HCT116 (cell line): ENCODE results near the gene RHOBTB1. TPM values are rescaled to one million over a fixed set of nuclear protein-coding genes. Genes with fewer than 3 reads are reported as not detected.

Experiments used
- ATAC-seq: fragments of 200-7000 bp; cut with Tn5 transposase; 2 replicates; pipeline ENCODE4 v1.9.1; 2020; ENCODE audit warnings: mild to moderate bottlenecking, moderate library complexity
- BruUV-seq: library from RNA; stranded (reverse); fragments of 400-500 nt; replicated peaks from 2 replicates; lab custom pipeline; 2021; lab: Mats Ljungman, UMichigan
- CTCF ChIA-PET: fragments of 300-600 bp; sonication (Branson Sonifier 250); formaldehyde crosslinking; loops from one replicate; lab custom pipeline; 2021; ENCODE audit warnings: antibody characterized with exemption; lab: Charles Lee
- POLR2A ChIA-PET: fragments of 300-600, 350-600 bp; sonication (Branson Sonifier 250); formaldehyde crosslinking; loops from one replicate; lab custom pipeline; 2021; ENCODE audit warnings: antibody characterized with exemption; lab: Charles Lee
- RAD21 ChIA-PET, 2 experiments: fragments of 300-600 bp; sonication (Branson Sonifier 250); formaldehyde crosslinking; loops; one replicate each; lab custom pipeline; 2023; ENCODE audit warnings: low total read pairs in 2 of 2; ENCODE audit not compliant: uncharacterized antibody in 2 of 2, unreplicated experiment in 2 of 2, low non-redundant PET in 1 of 2; lab: Charles Lee
- DNase-seq: peaks from one replicate; pipeline ENCODE4 v3.0.0-alpha.2; 2010; ENCODE audit warnings: low read depth, low spot score
- H2AFZ ChIP-seq: fragments of 200-600 bp; shearing (Covaris generic), sonication (generic); 2 replicates; pipeline ENCODE4 v1.6.1; 2017; ENCODE audit warnings: low read depth, mixed run types, mixed read lengths, antibody characterized with exemption, low read length; ENCODE audit not compliant: poor library complexity, severe bottlenecking
- H3K27ac ChIP-seq: 2 replicates; pipeline ENCODE4 v1.5.1; 2012; ENCODE audit warnings: low read depth, low read length
- H3K27me3 ChIP-seq: fragments of 200-600 bp; sonication (generic); 2 replicates; pipeline ENCODE4 v1.6.1; 2016; ENCODE audit warnings: mixed run types, low read length, mixed read lengths; ENCODE audit not compliant: insufficient read depth
- H3K36me3 ChIP-seq, 2 experiments: fragments of 200-500 bp in 1 of 2; fragments of 200-600 bp in 1 of 2; sonication (Bioruptor generic) in 1 of 2; sonication (generic) in 1 of 2; 2 replicates each; pipeline versions ENCODE4 v1.5.1 to v1.6.1; 2014 to 2016; ENCODE audit warnings: low read length in 2 of 2, inconsistent platforms in 1 of 2, mixed read lengths in 1 of 2, mixed run types in 1 of 2; ENCODE audit not compliant: insufficient read depth in 2 of 2, control insufficient read depth in 1 of 2
- H3K4me1 ChIP-seq, 2 experiments: fragments of 200-600 bp in 1 of 2; sonication (generic) in 1 of 2; 2 replicates each; pipeline versions ENCODE4 v1.5.1 to v1.6.1; 2012 to 2017; ENCODE audit warnings: low read length in 2 of 2, inconsistent platforms in 1 of 2, mild to moderate bottlenecking in 1 of 2, mixed read lengths in 1 of 2, mixed run types in 1 of 2, moderate library complexity in 1 of 2; ENCODE audit not compliant: insufficient read depth in 2 of 2, control insufficient read depth in 1 of 2
- H3K4me2 ChIP-seq: fragments of 200-600 bp; sonication (generic); 2 replicates; pipeline ENCODE4 v1.6.1; 2017; ENCODE audit warnings: mixed run types, low read length, mixed read lengths
- H3K4me3 ChIP-seq, 2 experiments: fragments of 200-600 bp in 1 of 2; sonication (generic) in 1 of 2; replicated peaks in 1 of 2; 2 replicates each; pipeline ENCODE4 v1.5.1; 2011 to 2016; ENCODE audit warnings: low read length in 2 of 2, control low read depth in 1 of 2, low read depth in 1 of 2, mild to moderate bottlenecking in 1 of 2, mixed read lengths in 1 of 2, mixed run types in 1 of 2
- H3K79me2 ChIP-seq: fragments of 200-600 bp; sonication (generic); 2 replicates; pipeline ENCODE4 v1.6.1; 2017; ENCODE audit warnings: mild to moderate bottlenecking, mixed run types, low read length, moderate library complexity, mixed read lengths; ENCODE audit not compliant: insufficient read depth
- H3K9ac ChIP-seq: fragments of 200-600 bp; sonication (generic); 2 replicates; pipeline ENCODE4 v1.6.1; 2016; ENCODE audit warnings: low read length, mixed read lengths
- H3K9me2 ChIP-seq: fragments of 200-600 bp; sonication (generic), shearing (Covaris generic); 2 replicates; pipeline ENCODE4 v1.6.1; 2017; ENCODE audit warnings: mixed run types, mild to moderate bottlenecking, moderate library complexity; ENCODE audit not compliant: insufficient read depth
- H3K9me3 ChIP-seq, 2 experiments: fragments of 200-500 bp in 1 of 2; fragments of 200-600 bp in 1 of 2; sonication (Bioruptor generic) in 1 of 2; sonication (generic) in 1 of 2; 2 replicates each; pipeline ENCODE4 v1.6.1; 2014 to 2017; ENCODE audit warnings: low read length in 2 of 2, mixed read lengths in 2 of 2, inconsistent platforms in 1 of 2, low read depth in 1 of 2, mild to moderate bottlenecking in 1 of 2, mixed run types in 1 of 2, moderate library complexity in 1 of 2; ENCODE audit not compliant: control insufficient read depth in 1 of 2, insufficient read depth in 1 of 2
- H4K20me1 ChIP-seq: fragments of 200-600 bp; sonication (generic), shearing (Covaris generic); 2 replicates; pipeline ENCODE4 v1.6.1; 2017; ENCODE audit warnings: mixed run types, mild to moderate bottlenecking, moderate library complexity; ENCODE audit not compliant: insufficient read depth
- POLR2A ChIP-seq: IDR thresholded peaks from 2 replicates; pipeline ENCODE4 v1.7.0; 2011; ENCODE audit warnings: borderline replicate concordance; ENCODE audit not compliant: insufficient read depth, insufficient read length; ENCODE audit errors: extremely low read depth
- POLR2AphosphoS5 ChIP-seq: IDR thresholded peaks from 2 replicates; pipeline ENCODE4 v1.6.1; 2011; ENCODE audit warnings: mild to moderate bottlenecking, low read depth, low read length, moderate library complexity
- RAD21 ChIP-seq: IDR thresholded peaks from 2 replicates; pipeline ENCODE4 v1.6.1; 2012; ENCODE audit warnings: low read depth, mild to moderate bottlenecking
- SIN3A ChIP-seq: IDR thresholded peaks from 2 replicates; pipeline ENCODE4 v1.6.1; 2012; ENCODE audit warnings: low read depth
- TCF7L2 ChIP-seq: IDR thresholded peaks from 2 replicates; pipeline ENCODE4 v1.7.0; 2011; ENCODE audit warnings: borderline replicate concordance, inconsistent platforms; ENCODE audit not compliant: insufficient read depth, insufficient read length; ENCODE audit errors: extremely low read depth
- YY1 ChIP-seq: IDR thresholded peaks from 2 replicates; pipeline ENCODE4 v1.6.1; 2011; ENCODE audit warnings: low read length, low read depth, moderate library complexity, mild to moderate bottlenecking; ENCODE audit not compliant: insufficient replicate concordance; ENCODE audit errors: extremely low read depth
- ZFX ChIP-seq: fragments of 450-650 bp; IDR thresholded peaks from 2 replicates; pipeline ENCODE4 v1.6.1; 2017
- intact Hi-C: fragments of 100-400 bp; cut with micrococcal nuclease; formaldehyde crosslinking; loops from 2 replicates; pipeline ENCODE4 v1.10.0; 2022
- total RNA-seq: library from RNA; stranded (reverse); gene quantifications from one replicate; pipeline ENCODE4 v1.2.1, GENCODE V29; 2021; ENCODE audit not compliant: unreplicated experiment
- TF ChIP-seq, protein P1 (sequence below): IDR thresholded peaks from 2 replicates; pipeline ENCODE4 v1.6.1; 2012
- TF ChIP-seq, protein P2 (sequence below): IDR thresholded peaks from 2 replicates; pipeline ENCODE4 v1.6.1; 2011; ENCODE audit warnings: mild to moderate bottlenecking, low read length, moderate library complexity; ENCODE audit not compliant: insufficient replicate concordance; ENCODE audit errors: extremely low read depth
- TF ChIP-seq, protein P3 (sequence below): IDR thresholded peaks from 2 replicates; pipeline ENCODE4 v1.6.1; 2012

The RHOBTB1 gene
- total RNA-seq, 1 experiment from 2014 or later = 1.6 TPM

DNA sequence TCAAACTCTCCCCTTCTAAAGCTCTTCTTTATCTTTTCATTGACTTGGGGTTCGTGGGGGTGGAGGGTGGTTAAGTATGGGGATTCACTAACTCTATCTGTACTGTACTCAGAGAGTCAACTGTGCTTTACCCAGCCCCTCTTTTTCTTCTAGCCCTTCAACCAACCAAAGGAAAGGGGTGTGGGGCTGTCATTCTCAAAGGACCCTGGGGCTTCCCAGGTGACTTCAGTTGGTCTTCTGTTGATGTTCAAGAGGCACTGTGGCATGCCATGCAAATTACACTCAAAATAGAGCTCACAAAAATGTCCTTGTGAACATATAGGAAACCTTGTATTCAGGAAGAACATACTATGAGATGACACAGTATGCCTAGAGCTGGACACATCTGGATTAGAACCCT lies 16.9 kb upstream of the RHOBTB1 start:
- Histone ChIP-seq H3K4me1 (peaks cover 0 to 21% of the 10 kb centered on the region in 2 experiments; a peak in 3 of 4 replicates), H2AFZ (no peak overlapping the region), H3K9me3 (no peaks in the 10 kb centered on the region), H3K9ac (no peak overlapping the region), H3K36me3 (no peaks in the 10 kb centered on the region), H3K27ac (no peak overlapping the region), H3K9me2 (no peaks in the 10 kb centered on the region), H3K79me2 (no peaks in the 10 kb centered on the region), H4K20me1 (no peaks in the 10 kb centered on the region), H3K27me3 (no peaks in the 10 kb centered on the region), H3K4me2 (no peak overlapping the region), H3K4me3 (no peak overlapping the region)
- no TSS peak for BruUV-seq
- ATAC-seq (no peak), DNase-seq (no peak)
- intact Hi-C loops = loop anchor here (10.0 kb wide), 1 partner anchor 526 kb away; no protein-coding TSS in a partner anchor
- ChIA-PET RAD21 (no interaction called here), POLR2A (no interaction called here), CTCF (interaction anchor here (0.7 to 1.6 kb wide), 3 partner anchors 77 to 162 kb away, joined by 3 read pairs; no protein-coding TSS in a partner anchor)
- TF ChIP-seq, protein P1, sequence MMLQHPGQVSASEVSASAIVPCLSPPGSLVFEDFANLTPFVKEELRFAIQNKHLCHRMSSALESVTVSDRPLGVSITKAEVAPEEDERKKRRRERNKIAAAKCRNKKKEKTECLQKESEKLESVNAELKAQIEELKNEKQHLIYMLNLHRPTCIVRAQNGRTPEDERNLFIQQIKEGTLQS = no peak
- TF ChIP-seq POLR2A (no peak), SIN3A (no peak), RAD21 (no peak), POLR2AphosphoS5 (no peak), ZFX (no peak), TCF7L2 (no peak), YY1 (no peak)
- TF ChIP-seq, protein P2, sequence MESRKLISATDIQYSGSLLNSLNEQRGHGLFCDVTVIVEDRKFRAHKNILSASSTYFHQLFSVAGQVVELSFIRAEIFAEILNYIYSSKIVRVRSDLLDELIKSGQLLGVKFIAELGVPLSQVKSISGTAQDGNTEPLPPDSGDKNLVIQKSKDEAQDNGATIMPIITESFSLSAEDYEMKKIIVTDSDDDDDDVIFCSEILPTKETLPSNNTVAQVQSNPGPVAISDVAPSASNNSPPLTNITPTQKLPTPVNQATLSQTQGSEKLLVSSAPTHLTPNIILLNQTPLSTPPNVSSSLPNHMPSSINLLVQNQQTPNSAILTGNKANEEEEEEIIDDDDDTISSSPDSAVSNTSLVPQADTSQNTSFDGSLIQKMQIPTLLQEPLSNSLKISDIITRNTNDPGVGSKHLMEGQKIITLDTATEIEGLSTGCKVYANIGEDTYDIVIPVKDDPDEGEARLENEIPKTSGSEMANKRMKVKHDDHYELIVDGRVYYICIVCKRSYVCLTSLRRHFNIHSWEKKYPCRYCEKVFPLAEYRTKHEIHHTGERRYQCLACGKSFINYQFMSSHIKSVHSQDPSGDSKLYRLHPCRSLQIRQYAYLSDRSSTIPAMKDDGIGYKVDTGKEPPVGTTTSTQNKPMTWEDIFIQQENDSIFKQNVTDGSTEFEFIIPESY = no peak
- TF ChIP-seq, protein P3, sequence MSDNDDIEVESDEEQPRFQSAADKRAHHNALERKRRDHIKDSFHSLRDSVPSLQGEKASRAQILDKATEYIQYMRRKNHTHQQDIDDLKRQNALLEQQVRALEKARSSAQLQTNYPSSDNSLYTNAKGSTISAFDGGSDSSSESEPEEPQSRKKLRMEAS = no peak
